DOHH2 (cell line): ENCODE data around the gene APOO.

ENCODE experiments used
- H3F3A ChIP-seq: fragments of 200-600 bp; sonication (generic), shearing (Covaris generic); 2 replicates; pipeline ENCODE4 v1.6.0; 2016; ENCODE audit warnings: antibody characterized with exemption, mild to moderate bottlenecking; ENCODE audit not compliant: control insufficient read depth, insufficient read depth
- H3K27ac ChIP-seq: fragments of 200-600 bp; sonication (generic); 2 replicates; pipeline ENCODE4 v1.5.1; 2014; ENCODE audit warnings: low read depth, mild to moderate bottlenecking, low read length, moderate library complexity
- H3K27me3 ChIP-seq: fragments of 200-600 bp; sonication (generic); 2 replicates; pipeline ENCODE4 v1.6.1; 2014; ENCODE audit warnings: mild to moderate bottlenecking, low read length, mixed read lengths; ENCODE audit not compliant: control insufficient read depth
- H3K36me3 ChIP-seq: fragments of 200-600 bp; sonication (generic); 2 replicates; pipeline ENCODE4 v1.6.1; 2014; ENCODE audit warnings: mild to moderate bottlenecking, low read length, moderate library complexity, mixed read lengths; ENCODE audit not compliant: control insufficient read depth
- H3K4me1 ChIP-seq: fragments of 200-600 bp; sonication (generic); 2 replicates; pipeline ENCODE4 v1.6.1; 2014; ENCODE audit warnings: mild to moderate bottlenecking, low read length, mixed read lengths; ENCODE audit not compliant: control insufficient read depth
- H3K4me2 ChIP-seq: fragments of 200-600 bp; sonication (generic); 2 replicates; pipeline ENCODE4 v1.6.0; 2014; ENCODE audit warnings: mild to moderate bottlenecking, low read length, moderate library complexity
- H3K4me3 ChIP-seq: fragments of 200-600 bp; sonication (generic); 2 replicates; pipeline ENCODE4 v1.5.1; 2014; ENCODE audit warnings: mild to moderate bottlenecking, low read length, mixed read lengths
- H3K79me2 ChIP-seq: fragments of 200-600 bp; sonication (generic); 2 replicates; pipeline ENCODE4 v1.6.1; 2014; ENCODE audit warnings: mild to moderate bottlenecking, low read length, mixed read lengths; ENCODE audit not compliant: control insufficient read depth
- H3K9me2 ChIP-seq: fragments of 200-600 bp; sonication (generic); replicated peaks from 2 replicates; pipeline ENCODE4 v1.6.1; 2014; ENCODE audit warnings: mild to moderate bottlenecking, low read length, mixed read lengths; ENCODE audit not compliant: control insufficient read depth
- H3K9me3 ChIP-seq: fragments of 200-600 bp; sonication (generic); 2 replicates; pipeline ENCODE4 v1.6.1; 2014; ENCODE audit warnings: antibody characterized with exemption, low read length, mixed read lengths; ENCODE audit not compliant: control insufficient read depth, insufficient read depth
- H4K20me1 ChIP-seq: fragments of 200-600 bp; sonication (generic); 2 replicates; pipeline ENCODE4 v1.6.0; 2014; ENCODE audit warnings: low read depth, mild to moderate bottlenecking, antibody characterized with exemption, low read length, moderate library complexity; ENCODE audit not compliant: control insufficient read depth, insufficient read depth
- CTCF ChIP-seq: fragments of 200-600 bp; sonication (generic); IDR thresholded peaks from one replicate; pipeline ENCODE4 v1.5.1; 2014; ENCODE audit warnings: antibody characterized with exemption, mild to moderate bottlenecking, low read depth, low read length; ENCODE audit not compliant: poor library complexity, severe bottlenecking
- EZH2phosphoT487 ChIP-seq: fragments of 200-600 bp; sonication (generic); IDR thresholded peaks from 2 replicates; pipeline ENCODE4 v1.6.1; 2017; ENCODE audit warnings: borderline replicate concordance, mild to moderate bottlenecking, antibody characterized with exemption, low read length, moderate library complexity, mixed read lengths

The APOO gene

GRCh38 chrX:23854945-23855344 is 52.8 kb downstream of the APOO start:
- Histone ChIP-seq H3K9me2 (no peaks in the 10 kb centered on the region), H3K9me3 (no peaks in the 10 kb centered on the region), H3K4me2 (no peak overlapping the region)

GRCh38 chrX:23854122-23854521 is 53.6 kb downstream of the APOO start:
- Histone ChIP-seq H3K27ac (no peak overlapping the region), H3K4me2 (no peak overlapping the region), H4K20me1 (no peaks in the 10 kb centered on the region), H3K4me1 (no peaks in the 10 kb centered on the region), H3K9me2 (no peaks in the 10 kb centered on the region), H3K36me3 (no peaks in the 10 kb centered on the region), H3K79me2 (no peaks in the 10 kb centered on the region), H3K27me3 (no peaks in the 10 kb centered on the region), H3F3A (no peaks in the 10 kb centered on the region), H3K9me3 (no peaks in the 10 kb centered on the region), H3K4me3 (no peak overlapping the region)
- TF ChIP-seq CTCF (no peak), EZH2phosphoT487 (no peak)

More at GRCh38 chrX:23854945-23855344, 52.8 kb downstream of the APOO start:
- TF ChIP-seq CTCF (no peak), EZH2phosphoT487 (no peak)
- Histone ChIP-seq H3K4me1 (no peaks in the 10 kb centered on the region), H3F3A (no peaks in the 10 kb centered on the region), H3K27ac (no peak overlapping the region), H3K79me2 (no peaks in the 10 kb centered on the region), H4K20me1 (no peaks in the 10 kb centered on the region), H3K27me3 (no peaks in the 10 kb centered on the region), H3K36me3 (no peaks in the 10 kb centered on the region), H3K4me3 (no peak overlapping the region)

GRCh38 chrX:23851544-23851943 is 56.2 kb downstream of the APOO start:
- Histone ChIP-seq H3K4me1 (no peaks in the 10 kb centered on the region), H3K4me3 (no peak overlapping the region), H3K79me2 (no peaks in the 10 kb centered on the region), H3K27me3 (no peaks in the 10 kb centered on the region), H3K36me3 (no peaks in the 10 kb centered on the region), H3K4me2 (no peak overlapping the region), H3K27ac (no peak overlapping the region), H3K9me2 (no peaks in the 10 kb centered on the region), H4K20me1 (no peaks in the 10 kb centered on the region), H3F3A (no peaks in the 10 kb centered on the region), H3K9me3 (no peaks in the 10 kb centered on the region)
- TF ChIP-seq CTCF (no peak), EZH2phosphoT487 (no peak)

GRCh38 chrX:23849241-23849640 is 58.5 kb downstream of the APOO start:
- Histone ChIP-seq H4K20me1 (no peaks in the 10 kb centered on the region), H3K9me3 (no peaks in the 10 kb centered on the region), H3K4me3 (no peak overlapping the region), H3K36me3 (no peaks in the 10 kb centered on the region), H3K79me2 (no peaks in the 10 kb centered on the region), H3K4me1 (peaks cover 4% of the 10 kb centered on the region; the same call in 1 of the 2 replicates), H3F3A (no peaks in the 10 kb centered on the region), H3K9me2 (no peaks in the 10 kb centered on the region), H3K4me2 (no peak overlapping the region), H3K27ac (no peak overlapping the region), H3K27me3 (no peaks in the 10 kb centered on the region)
- TF ChIP-seq CTCF (no peak), EZH2phosphoT487 (no peak)
